ENCODE results near the gene EIF4ENIF1. TPM values are rescaled to one million over a fixed set of nuclear protein-coding genes. Genes with fewer than 3 reads are reported as not detected.
A peak's percentile ranks its signal among the peaks of the same experiment; 100 is the strongest.

The EIF4ENIF1 gene
- total RNA-seq: 10 to 100 TPM in 3 of 4 donors, 1 to 10 TPM in 1; 9.5 to 20.5 (median 16.6) TPM

GRCh38 chr22:31489632-31490495 is at the start of gene EIF4ENIF1:
Gene EIF4ENIF1, minus strand, starts transcription at chr22:31489842. Its CDS starts 1,124 bp downstream, at chr22:31488718.
- no peak for TF ChIP-seq CTCF (IDR thresholded peaks at IDR 0.05)
- DNase-seq (ENCODE audit: low spot score): peak; percentile 55
- peak; percentile 90 for ATAC-seq (ENCODE audit: low FRiP score)

- ATAC-seq (ENCODE audit: low FRiP score): no peak
Measured at GRCh38 chr22:31538815-31539214, 49.2 kb upstream of the EIF4ENIF1 start.

GRCh38 chr22:31537019-31537535 is 47.4 kb upstream of the EIF4ENIF1 start:
- no peak for ATAC-seq (ENCODE audit: low FRiP score)
- no peak for DNase-seq (ENCODE audit: low spot score)

More at GRCh38 chr22:31538815-31539214, 49.2 kb upstream of the EIF4ENIF1 start:
- no peak for TF ChIP-seq CTCF (IDR thresholded peaks at IDR 0.05)
- DNase-seq (ENCODE audit: low spot score): no peak

GRCh38 chr22:31533374-31533773 is 43.7 kb upstream of the EIF4ENIF1 start:
- no peak for TF ChIP-seq CTCF (IDR thresholded peaks at IDR 0.05)
- ATAC-seq (ENCODE audit: low FRiP score): no peak
- no peak for DNase-seq (ENCODE audit: low spot score)

More at GRCh38 chr22:31537019-31537535, 47.4 kb upstream of the EIF4ENIF1 start:
- no peak for TF ChIP-seq CTCF (IDR thresholded peaks at IDR 0.05)

- DNase-seq (ENCODE audit: low spot score): no peak
- ATAC-seq (ENCODE audit: low FRiP score): no peak
- no peak for TF ChIP-seq CTCF (IDR thresholded peaks at IDR 0.05)
Measured at GRCh38 chr22:31532060-31532459, 42.4 kb upstream of the EIF4ENIF1 start.

GRCh38 chr22:31530823-31531195 is 41.2 kb upstream of the EIF4ENIF1 start:
- TF ChIP-seq CTCF (IDR thresholded peaks at IDR 0.05): no peak
- ATAC-seq (ENCODE audit: low FRiP score): no peak
- DNase-seq (ENCODE audit: low spot score): no peak

All from omental fat pad (tissue), 4 donors.